GM13977 (cell line): Measurements from ENCODE around the gene MAD1L1.

ENCODE experiments used
- DNase-seq: peaks from one replicate; pipeline ENCODE4 v3.0.0; 2012; ENCODE audit warnings: low spot score
- CTCF ChIP-seq: IDR thresholded peaks from 2 replicates; pipeline ENCODE4 v1.5.1; 2012; ENCODE audit warnings: mild to moderate bottlenecking, control low read depth; ENCODE audit not compliant: insufficient read depth; ENCODE audit errors: extremely low read depth, missing control alignments
- in situ Hi-C: fragments of 300-500 bp; cut with MboI; formaldehyde crosslinking; loops from one replicate; pipeline ENCODE4 v1.12.0; 2022; ENCODE audit warnings: low sequenced_read_pairs, low pct_unique_long_range_greater_than_20kb, mixed read lengths, inconsistent platforms; ENCODE audit not compliant: unreplicated experiment

Gene MAD1L1

DNA sequence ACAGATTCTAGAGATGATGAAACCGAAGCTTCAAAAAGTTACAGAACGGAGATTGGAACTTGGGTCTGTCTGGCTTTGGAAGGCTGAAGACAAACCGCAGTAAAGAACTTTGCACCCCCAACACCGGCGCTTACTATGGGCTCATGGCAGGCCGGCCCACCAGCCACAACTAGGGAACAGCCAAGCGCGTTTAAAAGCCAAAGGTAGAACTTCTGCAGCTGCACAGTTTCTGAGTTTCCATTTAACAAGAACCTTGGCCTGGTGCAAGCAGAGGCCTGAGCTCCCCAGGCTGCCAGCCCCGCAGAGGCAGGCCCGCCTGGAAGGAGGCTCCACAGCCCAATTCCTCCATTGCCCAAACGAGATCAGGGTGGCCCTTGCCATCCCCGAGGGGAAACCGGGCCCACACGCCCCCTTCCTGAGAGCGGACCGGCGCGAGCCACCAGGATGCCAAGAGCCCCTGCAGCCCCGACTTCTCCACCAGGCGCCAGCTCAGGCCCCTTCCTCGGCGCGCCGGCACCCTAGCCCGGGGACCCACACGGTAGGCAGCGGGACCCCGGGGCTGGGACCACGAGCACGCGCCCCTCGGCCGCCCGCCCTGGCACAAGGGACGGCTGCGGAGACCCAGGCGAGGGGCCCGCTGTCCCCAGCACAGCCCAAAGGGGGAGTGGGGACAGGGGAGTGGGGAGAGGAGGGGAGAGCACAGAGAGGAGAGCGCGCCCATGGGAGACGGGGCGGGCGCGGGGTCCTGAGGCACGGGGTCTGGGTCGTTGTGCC is 566 bp downstream of the MAD1L1 start:
- DNase-seq: peak; percentile 54
- in situ Hi-C loops: loop anchor here (10.0 kb wide), 1 partner anchor 113 kb away; no protein-coding TSS in a partner anchor
- no peak for TF ChIP-seq CTCF

GRCh38 chr7:2230882-2231281 is 1.9 kb downstream of the MAD1L1 start:
- DNase-seq: no peak
- no peak for TF ChIP-seq CTCF
- in situ Hi-C loops: loop anchor here (10.0 kb wide), 1 partner anchor 114 kb away; no protein-coding TSS in a partner anchor

- in situ Hi-C loops: loop anchor here (10.0 kb wide), 1 partner anchor 115 kb away; no protein-coding TSS in a partner anchor
- no peak for TF ChIP-seq CTCF
- no peak for DNase-seq
These were observed 2.5 kb downstream of the MAD1L1 start for GRCh38 chr7:2230226-2230625.

- no peak for DNase-seq
- in situ Hi-C loops: no loop called here
- TF ChIP-seq CTCF: no peak
These were observed 3.3 kb downstream of the MAD1L1 start for GRCh38 chr7:2229467-2229866.

GRCh38 chr7:2228921-2229320 is 3.8 kb downstream of the MAD1L1 start:
- no peak for DNase-seq
- no peak for TF ChIP-seq CTCF
- in situ Hi-C loops: no loop called here

DNA sequence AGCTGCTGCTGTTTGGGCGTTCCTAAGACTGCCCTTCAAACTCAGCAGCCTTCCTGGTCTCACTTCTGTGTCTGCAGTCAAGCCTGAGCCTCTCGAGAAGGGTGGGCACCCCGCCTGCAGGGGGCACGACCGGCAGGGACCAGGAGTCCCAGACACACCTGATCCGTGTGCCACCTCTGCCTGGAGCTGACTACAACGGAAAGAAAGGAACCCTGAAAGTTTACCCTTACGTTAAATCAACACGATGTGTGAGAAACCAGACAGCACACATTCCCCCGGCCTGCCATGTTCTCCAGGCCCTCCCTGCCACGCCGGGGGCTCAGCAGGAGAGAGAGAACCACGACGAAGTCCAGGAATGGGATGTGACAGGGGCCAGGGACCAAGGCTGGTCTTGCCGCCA is 5.0 kb downstream of the MAD1L1 start:
- no peak for TF ChIP-seq CTCF
- in situ Hi-C loops: no loop called here

More for the DNA sequence above, 5.0 kb downstream of the MAD1L1 start:
- no peak for DNase-seq
